Parathyroid adenoma (tissue), 2 donors: ENCODE results near the gene FAM3D.

Source experiments
- H2AFZ ChIP-seq: fragments of 300-600 bp; sonication (generic); one replicate; pipeline ENCODE4 v1.7.0; 2017; ENCODE audit warnings: antibody characterized with exemption, mild to moderate bottlenecking
- H3K27ac ChIP-seq: fragments of 300-600 bp; sonication (generic); one replicate; pipeline ENCODE4 v1.7.0; 2017
- H3K27me3 ChIP-seq: fragments of 300-600 bp; sonication (generic); one replicate; pipeline ENCODE4 v1.7.0; 2017; ENCODE audit warnings: low read length; ENCODE audit not compliant: control insufficient read depth, insufficient read depth
- H3K36me3 ChIP-seq: fragments of 300-600 bp; sonication (generic); one replicate; pipeline ENCODE4 v1.7.0; 2017; ENCODE audit warnings: low read length; ENCODE audit not compliant: control insufficient read depth, insufficient read depth
- H3K4me1 ChIP-seq: fragments of 300-600 bp; sonication (generic); one replicate; pipeline ENCODE4 v1.7.0; 2017; ENCODE audit warnings: control low read depth
- H3K4me2 ChIP-seq: fragments of 300-600 bp; sonication (generic); one replicate; pipeline ENCODE4 v1.7.0; 2017; ENCODE audit warnings: low read length
- H3K4me3 ChIP-seq: fragments of 300-600 bp; sonication (generic); one replicate; pipeline ENCODE4 v1.7.0; 2017; ENCODE audit warnings: low read depth, low read length
- H3K79me2 ChIP-seq: fragments of 300-600 bp; sonication (generic); one replicate; pipeline ENCODE4 v1.7.0; 2017; ENCODE audit warnings: control low read depth
- H3K9ac ChIP-seq: fragments of 300-600 bp; sonication (generic); one replicate; pipeline ENCODE4 v1.7.0; 2017; ENCODE audit warnings: mild to moderate bottlenecking
- H3K9me3 ChIP-seq: fragments of 300-600 bp; sonication (generic); one replicate; pipeline ENCODE4 v1.7.0; 2017; ENCODE audit warnings: low read length; ENCODE audit not compliant: control insufficient read depth
- CTCF ChIP-seq: fragments of 300-600 bp; sonication (generic); IDR thresholded peaks from one replicate; pipeline ENCODE4 v1.7.0; 2017; ENCODE audit warnings: antibody characterized with exemption, mild to moderate bottlenecking
- donor health status: primary hyperparathyroidism.

The FAM3D gene

DNA sequence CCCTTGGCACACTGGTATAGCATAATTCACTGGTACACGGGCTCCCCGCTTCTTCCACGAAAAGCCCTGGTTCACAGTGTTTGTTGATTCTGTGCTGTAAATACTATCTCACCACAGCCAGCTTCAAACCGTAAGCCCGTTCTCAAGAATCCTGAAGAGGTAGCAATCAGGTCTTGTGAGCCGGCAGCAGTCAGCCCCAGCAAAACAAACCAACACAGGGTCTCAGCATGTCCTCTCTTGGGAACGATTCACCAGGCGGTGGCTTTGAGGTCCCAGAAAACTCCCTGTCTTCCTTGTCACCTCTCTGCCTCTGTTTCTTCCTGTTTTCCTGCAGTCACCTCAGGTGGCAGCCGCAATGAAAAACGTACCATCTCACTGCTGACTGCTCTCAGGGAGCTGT, 19.1 kb upstream of the FAM3D start:
- Histone ChIP-seq H3K27me3 (no peaks in the 10 kb centered on the region), H3K4me1 (no peaks in the 10 kb centered on the region), H3K9ac (no peak overlapping the region), H2AFZ (no peak overlapping the region), H3K4me3 (no peak overlapping the region), H3K27ac (no peak overlapping the region), H3K79me2 (no peaks in the 10 kb centered on the region), H3K36me3 (no peaks in the 10 kb centered on the region), H3K4me2 (no peak overlapping the region), H3K9me3 (no peaks in the 10 kb centered on the region)
- no peak for TF ChIP-seq CTCF

GRCh38 chr3:58683466-58683865, 16.9 kb upstream of the FAM3D start:
- no peaks in the 10 kb centered on the region for H3K4me1 ChIP-seq
- H3K4me3 ChIP-seq, result no peak overlapping the region
- no peaks in the 10 kb centered on the region for H3K79me2 ChIP-seq
- no peaks in the 10 kb centered on the region for H3K36me3 ChIP-seq
- TF ChIP-seq CTCF, result no peak
- no peaks in the 10 kb centered on the region for H3K27me3 ChIP-seq
- H3K27ac ChIP-seq, result no peak overlapping the region
- H2AFZ ChIP-seq, result no peak overlapping the region
- H3K9ac ChIP-seq, result no peak overlapping the region
- no peak overlapping the region for H3K4me2 ChIP-seq
- no peaks in the 10 kb centered on the region for H3K9me3 ChIP-seq

GRCh38 chr3:58683001-58683458, 16.5 kb upstream of the FAM3D start:
- H3K4me2 ChIP-seq, result no peak overlapping the region
- H3K4me3 ChIP-seq, result no peak overlapping the region
- TF ChIP-seq CTCF, result no peak
- H3K9ac ChIP-seq, result no peak overlapping the region
- H3K27me3 ChIP-seq, result no peaks in the 10 kb centered on the region
- no peaks in the 10 kb centered on the region for H3K79me2 ChIP-seq
- H3K27ac ChIP-seq, result no peak overlapping the region
- no peaks in the 10 kb centered on the region for H3K36me3 ChIP-seq
- no peaks in the 10 kb centered on the region for H3K9me3 ChIP-seq
- no peak overlapping the region for H2AFZ ChIP-seq
- H3K4me1 ChIP-seq, result no peaks in the 10 kb centered on the region

DNA sequence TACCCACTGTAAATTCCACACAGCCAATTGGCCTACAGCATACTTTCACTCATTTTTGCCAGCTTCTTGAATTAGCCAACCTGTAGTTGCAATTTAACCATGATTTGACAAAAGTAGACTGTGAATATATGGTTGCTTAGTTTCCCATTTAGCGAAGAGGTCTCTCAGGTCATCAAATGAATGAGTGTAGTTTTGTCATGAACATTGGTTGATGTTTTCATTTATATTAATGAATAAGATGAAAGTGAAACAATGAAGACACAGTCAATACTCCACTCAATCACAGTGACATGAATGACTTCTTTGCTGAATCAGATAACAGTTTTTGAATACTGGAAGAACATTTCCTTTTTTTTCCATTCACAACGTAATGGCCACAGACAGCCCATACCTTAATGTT, 15.3 kb upstream of the FAM3D start:
- Histone ChIP-seq H2AFZ (no peak overlapping the region), H3K79me2 (no peaks in the 10 kb centered on the region)
- TF ChIP-seq CTCF, result no peak

GRCh38 chr3:58680879-58681525, 14.4 kb upstream of the FAM3D start:
- Histone ChIP-seq H3K27me3 (no peaks in the 10 kb centered on the region), H3K36me3 (no peaks in the 10 kb centered on the region), H3K4me3 (no peak overlapping the region), H3K9ac (no peak overlapping the region), H3K27ac (no peak overlapping the region), H3K4me1 (no peaks in the 10 kb centered on the region), H3K9me3 (no peaks in the 10 kb centered on the region), H3K4me2 (no peak overlapping the region), H2AFZ (no peak overlapping the region), H3K79me2 (no peaks in the 10 kb centered on the region)
- TF ChIP-seq CTCF, result no peak

More for the DNA sequence above, 15.3 kb upstream of the FAM3D start:
- H3K9me3 ChIP-seq, result no peaks in the 10 kb centered on the region
- H3K4me3 ChIP-seq, result no peak overlapping the region
- no peaks in the 10 kb centered on the region for H3K36me3 ChIP-seq
- no peak overlapping the region for H3K9ac ChIP-seq
- no peak overlapping the region for H3K27ac ChIP-seq
- no peaks in the 10 kb centered on the region for H3K27me3 ChIP-seq
- H3K4me1 ChIP-seq, result no peaks in the 10 kb centered on the region
- H3K4me2 ChIP-seq, result no peak overlapping the region
